ENCODE data around the gene TIMM9.
"Not testable (repeated sequence)": the region's sequence is repeated elsewhere in the genome, so short reads cannot be mapped to it uniquely, and the experiment has no call there.

TIMM9 gene

GRCh38 chr14:58397156-58397555 is 30.2 kb downstream of the TIMM9 start:
- no peak for DNase-seq

DNA sequence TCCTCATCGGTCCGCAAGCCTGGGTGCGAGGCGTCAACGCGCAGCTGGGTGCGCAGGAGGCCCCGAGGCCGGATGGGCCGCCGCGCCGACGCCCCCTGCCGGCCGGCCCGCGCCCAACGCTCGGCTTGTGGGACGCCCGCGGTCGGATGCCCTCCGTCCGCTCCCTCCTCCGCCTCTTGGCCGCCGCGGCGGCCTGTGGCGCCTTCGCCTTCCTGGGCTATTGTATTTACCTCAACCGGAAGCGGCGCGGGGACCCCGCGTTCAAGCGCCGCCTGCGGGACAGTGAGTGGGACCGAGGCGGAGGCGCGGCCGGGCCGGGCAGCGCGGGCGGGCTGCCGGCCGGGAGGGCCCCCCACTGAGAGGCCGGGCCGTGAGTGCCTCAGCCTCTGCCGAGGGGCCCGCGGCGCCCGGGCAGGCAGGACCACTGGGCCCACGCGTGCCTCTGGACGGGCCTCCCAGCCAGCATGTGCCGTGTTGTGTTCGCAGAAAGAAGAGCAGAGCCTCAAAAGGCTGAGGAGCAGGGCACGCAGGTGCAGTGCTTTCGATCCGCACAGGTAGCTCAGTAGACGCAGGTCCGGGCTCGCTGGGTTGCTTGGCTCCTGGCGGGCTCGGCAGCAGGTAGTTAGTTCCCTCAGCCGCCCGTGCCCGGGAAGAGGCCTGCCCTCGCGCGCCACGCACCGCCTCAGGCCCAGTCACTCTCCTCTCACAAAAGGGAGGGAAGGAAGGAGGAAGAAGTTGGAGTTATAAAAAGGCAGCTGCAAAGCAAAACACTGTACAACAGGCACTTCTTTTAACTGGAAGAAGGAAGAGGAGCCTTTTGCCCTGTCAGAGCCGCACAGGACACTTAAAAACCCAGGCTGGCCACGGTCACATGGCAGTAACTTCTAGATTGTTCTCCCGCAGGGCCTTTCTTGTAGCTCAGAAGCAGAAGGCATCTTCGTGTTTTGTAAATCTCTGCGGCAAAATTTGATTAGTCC is 31.2 kb downstream of the TIMM9 start, which contains the start of gene TOMM20L:
Gene TOMM20L, plus strand, starts transcription at position 119 of the 977 bp plus-strand sequence. Its CDS starts 28 bp downstream, at position 147.
- peak; percentile 34 for DNase-seq

DNA sequence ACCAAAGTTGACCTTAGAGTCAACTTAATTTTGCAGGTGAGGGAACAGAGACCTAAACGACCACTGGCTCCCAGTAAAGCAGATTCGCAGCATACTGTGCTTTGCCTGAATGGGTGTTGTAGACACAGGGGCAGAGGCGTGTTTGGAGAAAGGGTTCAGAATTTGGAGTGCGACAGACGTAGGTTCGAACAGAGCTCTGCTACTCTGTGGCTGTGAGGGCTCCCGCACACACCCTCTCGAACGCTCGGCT is 31.8 kb downstream of the TIMM9 start:
- DNase-seq, result no peak

DNA sequence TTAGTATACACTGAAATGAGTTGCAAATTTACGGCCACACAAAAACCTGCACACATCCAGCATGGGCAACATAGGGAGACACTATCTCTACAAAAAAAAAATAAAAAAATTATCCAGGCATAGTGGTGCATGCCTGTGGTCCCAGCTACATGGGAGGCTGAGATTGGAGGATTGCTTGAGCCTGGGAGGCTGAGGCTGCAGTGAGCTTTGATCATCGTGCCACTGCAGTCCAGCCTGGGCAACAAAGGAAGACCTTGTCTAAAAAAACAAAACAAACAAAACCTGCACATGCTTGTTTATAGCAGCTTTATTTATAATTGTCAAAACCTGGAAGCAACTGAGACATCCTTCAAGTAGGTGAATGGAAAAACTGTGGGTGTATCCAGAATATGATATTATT is 36.5 kb downstream of the TIMM9 start:
- no peak for DNase-seq

- DNase-seq, result no peak
These were observed 50.5 kb downstream of the TIMM9 start for GRCh38 chr14:58376791-58377190.

GRCh38 chr14:58368956-58369355 is 58.4 kb downstream of the TIMM9 start:
- no peak for DNase-seq

DNA sequence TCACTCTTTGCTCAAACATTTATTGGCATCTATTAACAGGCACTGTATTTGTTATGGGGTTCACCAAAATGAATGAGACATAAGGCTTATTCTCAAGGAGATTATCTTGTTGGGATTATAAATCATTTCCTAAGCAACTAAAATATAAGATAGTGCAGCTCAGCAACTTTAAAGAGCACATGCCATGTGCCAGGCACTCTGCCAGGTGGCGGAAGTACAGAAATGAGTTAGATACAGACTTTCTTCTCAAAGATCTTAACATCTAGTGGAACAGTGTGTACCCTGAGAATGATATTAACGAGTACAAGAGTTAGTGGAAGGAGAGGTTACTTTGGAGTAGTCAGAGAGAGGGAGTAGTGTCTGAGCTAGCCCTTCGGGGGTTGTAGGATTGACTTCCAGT is 60.0 kb downstream of the TIMM9 start:
- no peak for DNase-seq

GRCh38 chr14:58364316-58364715 is 63.0 kb downstream of the TIMM9 start:
- no peak for DNase-seq

GRCh38 chr14:58362798-58363412 is 64.4 kb downstream of the TIMM9 start:
- peak; percentile 29 for DNase-seq

DNA sequence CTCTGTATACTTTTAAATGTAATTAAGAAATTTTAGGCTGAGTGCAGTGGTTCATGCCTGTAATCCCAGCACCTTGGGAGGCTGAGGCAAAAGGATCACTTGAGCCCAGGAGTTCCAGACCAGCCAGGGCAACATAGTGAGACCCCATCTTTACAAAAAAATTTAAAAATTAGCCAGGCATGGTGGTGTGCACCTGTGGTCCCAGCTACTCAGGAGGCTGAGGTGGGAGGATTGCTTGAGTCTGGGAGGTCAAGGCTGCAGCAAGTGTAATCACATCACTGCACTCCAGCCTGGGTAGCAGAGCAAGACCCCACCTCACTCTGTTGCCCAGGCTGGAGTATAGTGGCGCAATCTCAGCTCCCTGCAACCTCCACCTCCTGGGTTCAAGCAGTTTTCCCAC is 65.1 kb downstream of the TIMM9 start:
- DNase-seq, result not testable (repeated sequence)

Measured in NCI-H1436 (cell line).